Stimulated activated CD8-positive, alpha-beta memory T cell treated with anti-CD3 and anti-CD28 coated beads, Interleukin-4, amount 100 ng/mL, for 48 hours (primary cell): ENCODE results near the gene GPATCH3.
A peak's percentile ranks its signal among the peaks of the same experiment; 100 is the strongest.
"Not testable (repeated sequence)": the region's sequence is repeated elsewhere in the genome, so short reads cannot be mapped to it uniquely, and the experiment has no call there.

Experiments used
- DNase-seq: peaks from one replicate; pipeline ENCODE4 v3.0.0-alpha.2; 2020

The GPATCH3 gene

GRCh38 chr1:26900001-26900814 is at the start of gene GPATCH3:
Gene GPATCH3 (minus strand): TSS chr1:26900467. CDS start chr1:26900442, 25 bp downstream.
- DNase-seq = peak; percentile 92

GRCh38 chr1:26949926-26950319 is 49.7 kb upstream of the GPATCH3 start:
- no peak for DNase-seq

- no peak for DNase-seq
Measured at GRCh38 chr1:26949266-26949925, 49.1 kb upstream of the GPATCH3 start.

GRCh38 chr1:26948725-26949057 is 48.4 kb upstream of the GPATCH3 start:
- DNase-seq = not testable (repeated sequence)

- DNase-seq = no peak
Measured at GRCh38 chr1:26946270-26946669, 46.0 kb upstream of the GPATCH3 start.

GRCh38 chr1:26945728-26946127 is 45.5 kb upstream of the GPATCH3 start:
- no peak for DNase-seq

GRCh38 chr1:26945138-26945537 is 44.9 kb upstream of the GPATCH3 start:
- no peak for DNase-seq

GRCh38 chr1:26942656-26943055 is 42.4 kb upstream of the GPATCH3 start:
- DNase-seq = no peak

GRCh38 chr1:26941311-26941710 is 41.0 kb upstream of the GPATCH3 start:
- no peak for DNase-seq

GRCh38 chr1:26938659-26939025 is 38.4 kb upstream of the GPATCH3 start:
- DNase-seq = no peak

GRCh38 chr1:26938004-26938658 is 37.9 kb upstream of the GPATCH3 start:
- DNase-seq = no peak

GRCh38 chr1:26936823-26937222 is 36.6 kb upstream of the GPATCH3 start:
- no peak for DNase-seq

GRCh38 chr1:26932531-26932930 is 32.3 kb upstream of the GPATCH3 start:
- no peak for DNase-seq

- DNase-seq = peak; percentile 29
Measured at GRCh38 chr1:26923711-26924110, 23.4 kb upstream of the GPATCH3 start.

GRCh38 chr1:26922901-26923300 is 22.6 kb upstream of the GPATCH3 start:
- no peak for DNase-seq

- DNase-seq = no peak
Measured at GRCh38 chr1:26922431-26922729, 22.1 kb upstream of the GPATCH3 start.

- peak; percentile 97 for DNase-seq
Measured at GRCh38 chr1:26921540-26922430, 21.5 kb upstream of the GPATCH3 start, which contains the start of gene NUDC. Gene NUDC (plus strand): TSS chr1:26921743. CDS start chr1:26921849, 106 bp downstream.

- no peak for DNase-seq
Measured at GRCh38 chr1:26921126-26921539, 20.9 kb upstream of the GPATCH3 start.

GRCh38 chr1:26915204-26915842 is 15.1 kb upstream of the GPATCH3 start:
- DNase-seq = no peak

- no peak for DNase-seq
Measured at GRCh38 chr1:26913754-26914619, 13.7 kb upstream of the GPATCH3 start, which contains the start of gene NR0B2. Gene NR0B2 (minus strand): TSS chr1:26913975. CDS start chr1:26913940, 35 bp downstream.

- no peak for DNase-seq
Measured at GRCh38 chr1:26913389-26913753, 13.1 kb upstream of the GPATCH3 start.

GRCh38 chr1:26912147-26912490 is 11.9 kb upstream of the GPATCH3 start:
- no peak for DNase-seq
